IPS DF 19.7 (cell line): ENCODE measurements around the gene CEACAM6.

Source experiments
- DNase-seq: peaks from one replicate; pipeline ENCODE4 v3.0.0-alpha.2; 2013; ENCODE audit warnings: low read depth, low spot score

The CEACAM6 gene

DNA sequence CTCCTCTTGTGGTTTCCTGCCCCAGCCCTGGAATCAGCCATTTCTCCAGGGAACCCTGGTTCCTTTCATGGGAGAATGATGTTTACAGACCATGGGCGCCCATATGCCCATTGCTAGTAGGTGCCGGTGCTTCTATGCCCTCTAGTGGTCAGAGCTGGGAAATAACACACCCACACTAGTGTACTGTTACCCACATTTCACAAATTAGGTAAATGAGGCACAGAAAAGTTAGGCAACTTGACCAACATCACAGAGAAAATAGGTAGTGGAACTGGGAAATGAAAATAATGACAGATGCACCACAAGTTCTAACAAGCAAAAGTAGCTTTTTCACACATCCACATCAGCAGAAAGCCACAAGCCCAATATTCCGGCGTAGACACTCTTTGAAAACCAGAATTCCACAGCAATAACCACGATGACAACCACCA, 39.7 kb downstream of the CEACAM6 start:
- DNase-seq = peak; percentile 33

GRCh38 chr19:41796362-41796761, 41.0 kb downstream of the CEACAM6 start, which contains the start of gene CEACAM3:
Gene CEACAM3 (plus strand): TSS chr19:41796587. CDS start chr19:41796678, 91 bp downstream.
- no peak for DNase-seq

DNA sequence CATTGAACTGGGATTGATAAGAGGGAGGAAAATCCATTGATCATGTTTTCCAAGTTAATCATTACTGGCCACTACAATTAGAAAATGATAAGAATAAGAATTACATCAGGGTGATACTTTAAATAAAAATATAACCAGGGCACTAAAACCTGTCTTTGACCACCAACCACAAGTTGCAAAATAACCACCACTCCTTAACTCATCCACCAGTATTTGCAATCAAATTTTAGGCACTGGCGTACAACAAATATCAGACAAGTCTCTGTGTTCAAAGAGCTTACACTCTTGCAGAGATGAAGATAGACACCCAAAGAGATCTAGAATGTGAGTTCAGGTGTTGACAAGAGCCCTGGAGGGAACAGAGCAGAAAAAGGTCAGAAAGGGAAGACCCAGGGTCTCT, 41.6 kb downstream of the CEACAM6 start:
- no peak for DNase-seq

GRCh38 chr19:41799444-41800000, 44.2 kb downstream of the CEACAM6 start:
- DNase-seq = no peak

DNA sequence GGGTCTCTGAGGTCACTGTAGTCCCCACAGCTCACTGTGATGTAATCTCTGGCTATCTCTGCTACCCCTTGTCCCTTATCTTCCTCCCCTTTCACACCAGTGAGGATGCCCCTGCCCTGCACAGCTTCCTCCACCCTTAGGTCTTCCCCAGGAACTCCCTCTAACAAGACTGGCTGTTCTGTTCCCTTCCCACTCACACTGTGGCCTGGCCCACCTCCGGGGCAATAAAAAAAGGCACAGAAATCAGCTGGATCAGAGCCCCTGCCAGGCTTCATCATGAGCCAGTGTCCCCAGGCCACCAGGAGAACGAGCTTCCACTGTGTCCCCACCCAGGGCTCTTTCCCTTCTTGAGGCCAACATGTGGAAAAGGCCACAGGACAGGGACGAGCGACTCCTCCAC, 45.7 kb downstream of the CEACAM6 start:
- no peak for DNase-seq

- DNase-seq = no peak
These were observed 46.5 kb downstream of the CEACAM6 start for GRCh38 chr19:41801792-41802211.

DNA sequence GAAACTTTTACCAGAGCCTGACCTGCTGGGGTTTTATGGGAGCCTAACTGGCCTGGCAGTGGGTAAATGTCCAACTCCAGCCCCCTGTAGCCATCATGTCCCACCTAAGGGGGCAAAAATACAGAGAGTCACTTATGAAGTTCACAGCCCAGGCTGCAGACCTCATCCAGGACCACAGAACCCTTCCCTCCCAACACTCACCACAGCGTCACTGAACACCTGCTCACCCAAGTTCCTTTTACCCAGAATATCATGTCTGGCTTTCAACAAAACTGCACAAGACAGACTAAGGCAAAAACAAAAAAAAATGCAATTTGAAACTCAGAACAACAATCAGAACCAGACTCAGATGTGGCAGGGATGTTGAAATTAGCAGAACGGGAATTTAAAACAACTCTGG, 47.4 kb downstream of the CEACAM6 start:
- DNase-seq = no peak

- no peak for DNase-seq
These were observed 49.0 kb downstream of the CEACAM6 start for GRCh38 chr19:41804336-41804735.

GRCh38 chr19:41807176-41807575, 51.8 kb downstream of the CEACAM6 start:
- DNase-seq = no peak

GRCh38 chr19:41808663-41809566, 53.6 kb downstream of the CEACAM6 start:
- DNase-seq = no peak

DNA sequence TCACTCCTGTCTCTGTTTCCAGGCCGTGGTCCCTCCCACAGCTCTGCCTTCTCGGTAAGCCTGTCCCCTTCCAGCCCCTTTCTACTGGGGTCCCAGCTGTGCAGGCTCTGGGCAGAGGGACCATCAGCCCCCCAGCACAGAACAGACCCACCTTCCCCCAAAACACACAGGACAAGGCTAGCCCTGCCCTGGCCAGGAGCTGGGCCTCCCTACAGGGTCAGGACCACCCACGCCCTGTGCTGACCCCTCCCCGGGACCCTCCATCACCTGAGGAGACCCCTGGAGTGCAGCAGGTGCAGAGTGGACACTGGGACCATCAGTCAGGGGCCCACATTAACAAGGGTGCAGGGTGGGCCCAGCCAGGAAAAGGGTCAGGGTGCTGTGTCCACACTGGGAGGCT, 55.0 kb downstream of the CEACAM6 start:
- no peak for DNase-seq

DNA sequence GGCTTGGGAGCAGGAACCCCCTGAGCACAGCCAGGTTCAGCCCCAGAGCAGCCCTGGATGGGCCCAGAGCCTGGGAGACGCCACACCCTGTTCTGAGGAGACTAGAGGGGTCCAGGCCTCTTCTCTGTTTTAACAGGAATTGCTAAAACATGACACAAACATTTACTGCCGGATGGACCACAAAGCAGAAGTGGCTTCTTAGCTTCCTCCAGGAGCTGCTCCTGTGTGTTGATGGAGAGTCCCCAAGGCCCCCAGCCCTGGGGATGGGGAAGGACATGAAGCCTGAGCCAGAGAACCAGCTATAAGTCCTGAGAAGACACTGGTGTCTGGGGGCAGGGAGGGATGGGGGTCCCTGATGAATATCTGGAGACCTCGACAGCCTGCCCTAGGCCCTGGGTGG, 55.7 kb downstream of the CEACAM6 start:
- DNase-seq = no peak

- DNase-seq = no peak
These were observed 56.7 kb downstream of the CEACAM6 start for GRCh38 chr19:41811981-41812380.

GRCh38 chr19:41813911-41814310, 58.6 kb downstream of the CEACAM6 start:
- DNase-seq = no peak

DNA sequence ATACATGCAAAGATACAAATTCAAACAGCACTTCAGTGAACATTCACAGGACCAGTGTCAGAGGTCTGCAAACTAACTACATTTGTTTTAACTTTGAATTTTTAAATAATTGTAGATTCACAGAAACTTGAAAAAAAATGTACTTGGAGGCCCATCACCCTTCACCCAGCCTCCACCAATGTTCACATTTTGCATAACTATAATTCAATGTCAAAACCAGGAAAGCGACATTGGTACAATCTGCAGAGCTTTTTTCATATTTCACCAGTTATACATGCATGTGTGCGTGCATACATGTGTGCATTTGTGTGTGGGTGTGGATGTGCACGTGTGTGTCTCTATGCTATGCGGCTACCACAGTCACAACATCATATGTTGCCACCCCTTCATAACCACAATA, 60.0 kb downstream of the CEACAM6 start:
- no peak for DNase-seq

GRCh38 chr19:41816761-41817160, 61.4 kb downstream of the CEACAM6 start:
- DNase-seq = no peak

DNA sequence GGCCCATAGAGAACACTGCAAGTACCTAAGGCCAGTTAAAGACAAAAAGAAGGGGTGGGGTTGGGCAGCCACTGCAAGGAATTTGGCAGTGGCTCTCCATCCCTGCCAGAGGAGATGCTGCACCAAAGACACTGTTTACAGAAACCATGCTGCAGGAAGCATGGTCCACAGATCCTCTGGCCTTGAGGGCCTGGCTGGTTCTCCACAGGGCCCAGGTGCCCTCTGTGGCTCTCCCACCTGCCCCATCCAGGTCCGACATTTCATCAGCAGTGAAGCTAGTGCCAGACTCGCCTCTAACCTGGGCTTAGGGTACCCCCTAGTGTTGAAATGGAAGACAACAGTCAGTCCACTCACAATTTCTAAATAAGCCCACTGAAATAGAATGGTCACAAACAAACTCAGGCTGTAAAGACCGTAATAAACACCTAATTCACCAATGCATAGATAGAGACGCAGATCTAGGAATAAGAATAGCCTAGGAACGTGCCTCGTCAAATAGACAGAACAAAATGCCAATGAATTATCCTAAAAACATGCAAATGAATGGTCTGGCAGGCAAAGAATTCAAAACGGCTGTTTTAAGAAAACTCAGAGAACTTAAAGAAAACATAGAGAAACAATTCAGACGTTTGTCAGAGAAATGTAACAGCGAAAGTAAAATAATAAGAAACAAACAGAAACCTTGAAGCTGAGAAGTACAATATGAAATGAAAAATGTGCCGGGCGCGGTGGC, 65.8 kb downstream of the CEACAM6 start:
- peak; percentile 50 for DNase-seq
